Ovary (tissue), 3 donors: ENCODE measurements around the gene HSPA12B.

Source experiments
- CTCF ChIP-seq, 3 donors: fragments of 450-650 bp in 2 of 3; fragments of 200-600 bp in 1 of 3; IDR thresholded peaks; one replicate each; pipeline versions ENCODE4 v1.5.1 to v1.8.0; 2016 to 2022; ENCODE audit warnings: antibody characterized with exemption in 3 of 3, mild to moderate bottlenecking in 1 of 3
- EP300 ChIP-seq: sonication (generic); formaldehyde crosslinking; IDR thresholded peaks from one replicate; pipeline ENCODE4 v1.6.1; 2017; ENCODE audit warnings: antibody characterized with exemption
- donor health status: DM: no; HTN: no; CAD: no.

GRCh38 chr20:3795511-3796468, 63.3 kb downstream of the HSPA12B start, which contains the start of gene CDC25B:
- TF ChIP-seq CTCF (IDR thresholded peaks at IDR 0.05) (peak in 2 of 3 donors; percentile 78 to 86), EP300 (no peak)
